ENCODE measurements around the gene NAE1.

Gene NAE1

GRCh38 chr16:66850115-66850815, 19.5 kb upstream of the NAE1 start:
- DNase-seq (ENCODE audit: low read depth): no peak

- DNase-seq (ENCODE audit: low read depth): no peak
Observed at GRCh38 chr16:66849549-66849948, 18.8 kb upstream of the NAE1 start.

- no peak for DNase-seq (ENCODE audit: low read depth)
Observed at GRCh38 chr16:66849021-66849420, 18.2 kb upstream of the NAE1 start.

- DNase-seq (ENCODE audit: low read depth): no peak
Observed at GRCh38 chr16:66848172-66848571, 17.4 kb upstream of the NAE1 start.

- DNase-seq (ENCODE audit: low read depth): no peak
Observed at GRCh38 chr16:66847533-66848067, 16.8 kb upstream of the NAE1 start.

- DNase-seq (ENCODE audit: low read depth): no peak
Observed at GRCh38 chr16:66846831-66847230, 16.1 kb upstream of the NAE1 start.

GRCh38 chr16:66846266-66846665, 15.5 kb upstream of the NAE1 start:
- no peak for DNase-seq (ENCODE audit: low read depth)

GRCh38 chr16:66845791-66846221, 15.0 kb upstream of the NAE1 start:
- DNase-seq (ENCODE audit: low read depth): no peak

- no peak for DNase-seq (ENCODE audit: low read depth)
Observed at GRCh38 chr16:66845080-66845410, 14.3 kb upstream of the NAE1 start.

GRCh38 chr16:66844342-66845079, 13.7 kb upstream of the NAE1 start, which contains the start of gene CA7:
Gene CA7 (plus strand): TSS chr16:66844414. CDS start chr16:66844488, 74 bp downstream.
- DNase-seq (ENCODE audit: low read depth): no peak

- DNase-seq (ENCODE audit: low read depth): no peak
Observed at GRCh38 chr16:66844009-66844341, 13.2 kb upstream of the NAE1 start.

GRCh38 chr16:66843191-66843590, 12.4 kb upstream of the NAE1 start:
- DNase-seq (ENCODE audit: low read depth): no peak

GRCh38 chr16:66842765-66843164, 12.0 kb upstream of the NAE1 start:
- no peak for DNase-seq (ENCODE audit: low read depth)

- no peak for DNase-seq (ENCODE audit: low read depth)
Observed at GRCh38 chr16:66841366-66841765, 10.6 kb upstream of the NAE1 start.

- DNase-seq (ENCODE audit: low read depth): no peak
Observed at GRCh38 chr16:66840883-66841282, 10.1 kb upstream of the NAE1 start.

GRCh38 chr16:66834746-66835145, 4.0 kb upstream of the NAE1 start:
- no peak for DNase-seq (ENCODE audit: low read depth)

GRCh38 chr16:66832661-66833305, 2.0 kb upstream of the NAE1 start:
- no peak for DNase-seq (ENCODE audit: low read depth)

- DNase-seq (ENCODE audit: low read depth): no peak
Observed at GRCh38 chr16:66832190-66832589, 1.4 kb upstream of the NAE1 start.

- no peak for DNase-seq (ENCODE audit: low read depth)
Observed at GRCh38 chr16:66824006-66824405, 6.8 kb downstream of the NAE1 start.

- DNase-seq (ENCODE audit: low read depth): no peak
Observed at GRCh38 chr16:66814734-66815133, 16.0 kb downstream of the NAE1 start.

- DNase-seq (ENCODE audit: low read depth): no peak
Observed at GRCh38 chr16:66811043-66811442, 19.7 kb downstream of the NAE1 start.

- DNase-seq (ENCODE audit: low read depth): no peak
Observed at GRCh38 chr16:66810391-66810790, 20.4 kb downstream of the NAE1 start.

- no peak for DNase-seq (ENCODE audit: low read depth)
Observed at GRCh38 chr16:66809765-66810164, 21.0 kb downstream of the NAE1 start.
